ENCODE results near the gene SIT1. TPM values are rescaled to one million over a fixed set of nuclear protein-coding genes. Genes with fewer than 3 reads are reported as not detected.

SIT1 gene
- total and polyA plus RNA-seq, 2 donors (not counting 3 experiments of a cell fraction or from before 2014, with no cell fraction given) = not detected

DNA sequence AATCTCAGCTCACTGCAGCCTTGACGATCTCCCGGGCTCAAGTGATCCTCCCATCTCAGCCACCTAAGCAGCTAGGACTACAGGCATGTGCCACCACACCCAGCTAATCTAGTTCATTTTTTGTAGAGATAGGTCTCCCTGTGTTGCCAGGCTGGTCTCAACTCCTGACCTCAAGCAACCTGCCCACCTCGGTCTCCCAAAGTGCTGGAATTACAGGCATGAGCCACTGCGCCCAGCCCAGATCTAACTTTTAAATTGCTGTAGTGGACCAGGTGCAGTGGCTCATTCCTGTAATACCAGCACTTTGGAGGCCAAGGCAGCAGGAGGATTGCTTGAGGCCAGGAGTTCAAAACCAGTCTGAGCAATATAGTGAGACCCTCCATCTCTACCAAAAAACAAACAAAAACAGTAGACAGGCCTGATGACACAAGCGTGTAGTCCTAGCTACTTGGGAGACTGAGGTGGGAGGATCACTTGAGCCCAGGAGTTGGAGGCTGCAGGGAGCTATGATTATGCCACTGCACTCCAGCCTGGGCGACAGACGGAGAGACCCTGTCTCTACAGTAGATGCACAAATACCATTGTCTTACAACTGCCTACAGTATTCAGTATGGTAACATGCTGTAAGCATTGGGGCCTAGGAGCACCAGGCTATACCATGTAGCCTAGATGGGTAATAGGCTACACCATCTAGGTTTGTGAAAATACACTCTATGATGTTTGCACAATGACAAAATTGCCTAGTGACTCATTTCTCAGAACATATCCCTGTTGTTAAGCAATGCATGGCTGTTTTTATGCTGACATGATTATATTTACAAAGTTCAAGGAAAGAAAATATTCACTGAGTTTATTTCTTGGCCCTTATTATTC lies 1.5 kb upstream of the SIT1 start:
- H3K9me1 ChIP-seq (replicated peaks; ENCODE audit: control insufficient read depth, extremely low read depth, insufficient read depth, low read length) = no peaks in the 10 kb centered on the region
- BruUV-seq (replicated peaks) = no TSS peak
- no peak for TF ChIP-seq GATA2 (IDR thresholded peaks at IDR 0.05; ENCODE audit: insufficient read depth, insufficient read length, low read depth, low read length)
- no peak for TF ChIP-seq JUN (IDR thresholded peaks at IDR 0.05; ENCODE audit: borderline replicate concordance, insufficient read depth, insufficient read length, low read depth)
- TF ChIP-seq MAX (IDR thresholded peaks at IDR 0.05; ENCODE audit: insufficient read depth, insufficient read length) = no peak
- TF ChIP-seq POLR2AphosphoS5 (IDR thresholded peaks at IDR 0.05; ENCODE audit: insufficient read depth, low read depth, low read length) = no peak
- TF ChIP-seq CTCF (IDR thresholded peaks at IDR 0.05; ENCODE audit: extremely low read depth in 1 of 2, insufficient read depth in 1 of 2, low read depth in 1 of 2, low read length in 2 of 2) = no peak
- TF ChIP-seq EZH2 (IDR thresholded peaks at IDR 0.05; ENCODE audit: borderline replicate concordance, low read depth, low read length, severe bottlenecking) = no peak
- no peak for TF ChIP-seq POLR2A (IDR thresholded peaks at IDR 0.05; ENCODE audit: low read depth, low read length)
- TF ChIP-seq MYC (IDR thresholded peaks at IDR 0.05; ENCODE audit: low read depth, low read length) = no peak
- TF ChIP-seq FOS (IDR thresholded peaks at IDR 0.05; ENCODE audit: borderline replicate concordance, insufficient read depth, low read length) = no peak
- H3K27me3 ChIP-seq (ENCODE audit: control insufficient read depth in 2 of 2, insufficient read depth in 2 of 2, low read length in 2 of 2) = peaks cover 0 to 2% of the 10 kb centered on the region in 2 experiments
- dilution Hi-C loops (cut with MboI; ENCODE audit: extremely low pct_ligation_motif_present, low sequenced_read_pairs) = no loop called here
- no peak overlapping the region for H3K27ac ChIP-seq (ENCODE audit: insufficient read depth, low read depth, low read length)
- POLR2A ChIA-PET = no interaction called here
- CTCF ChIA-PET = no interaction called here
- H4K20me1 ChIP-seq (replicated peaks; ENCODE audit: control insufficient read depth, extremely low read depth, insufficient read depth, low read length) = no peaks in the 10 kb centered on the region
- intact Hi-C loops (cut with micrococcal nuclease) = no loop called here
- FAIRE-seq = peak; percentile 49
- H3K4me3 ChIP-seq (replicated peaks in 1 of 3; ENCODE audit: insufficient read depth in 1 of 3, low read depth in 1 of 3, low read length in 3 of 3) = no peak overlapping the region
- H3K4me2 ChIP-seq (ENCODE audit: insufficient read depth, low read length) = no peak overlapping the region
- no peak overlapping the region for H2AFZ ChIP-seq (ENCODE audit: low read depth, low read length)
- DNase-seq (ENCODE audit: low read depth, low spot score) = no peak
- H3K9ac ChIP-seq (replicated peaks; ENCODE audit: extremely low read depth, insufficient read depth, low read length) = no peak overlapping the region
- no peaks in the 10 kb centered on the region for H3K79me2 ChIP-seq (ENCODE audit: control insufficient read depth, insufficient read depth, low read length)
- no peaks in the 10 kb centered on the region for H3K36me3 ChIP-seq (ENCODE audit: control insufficient read depth in 2 of 2, extremely low read depth in 1 of 2, insufficient read depth in 2 of 2, low read length in 2 of 2)
- no peaks in the 10 kb centered on the region for H3K4me1 ChIP-seq (ENCODE audit: control insufficient read depth, extremely low read depth, insufficient read depth, low read length)
- no peaks in the 10 kb centered on the region for H3K9me3 ChIP-seq (replicated peaks; ENCODE audit: control insufficient read depth, insufficient read depth, low read length)

Data from endothelial cell of umbilical vein (primary cell).